22Rv1 (cell line): ENCODE results near the gene CSTF1.

Experiments used
- ZFX ChIP-seq: fragments of 450-650 bp; IDR thresholded peaks from 2 replicates; pipeline ENCODE4 v1.6.1; 2017; ENCODE audit warnings: antibody characterized with exemption, borderline replicate concordance
- TF ChIP-seq, protein P1 (sequence below): fragments of 450-650 bp; IDR thresholded peaks from 2 replicates; pipeline ENCODE4 v1.5.1; 2017; ENCODE audit warnings: mild to moderate bottlenecking

DNA sequence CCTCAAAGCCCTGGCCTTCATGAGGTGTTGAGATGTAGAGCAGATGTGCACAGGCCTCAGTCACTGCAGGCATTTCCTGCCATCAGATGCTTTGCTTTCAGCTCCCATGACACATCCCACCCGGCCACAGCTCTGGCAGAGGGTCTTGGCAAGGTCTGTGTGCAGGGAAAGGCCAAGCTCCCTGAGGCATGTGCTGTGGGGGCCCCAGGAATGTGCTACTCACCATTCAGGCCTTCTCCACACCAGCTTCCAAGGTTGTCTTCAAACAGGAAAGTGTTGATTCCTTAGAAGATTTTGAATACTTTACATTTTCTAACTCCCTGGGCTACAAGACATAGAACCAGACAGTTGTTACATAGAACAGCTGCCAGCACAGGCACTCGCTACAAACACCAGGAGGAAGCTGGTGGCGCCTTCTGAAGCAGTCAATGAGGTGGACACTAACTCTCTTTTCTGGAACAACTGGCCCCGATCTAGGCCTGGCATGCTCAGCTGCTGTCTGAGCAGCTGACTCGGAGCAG, 47.4 kb downstream of the CSTF1 start:
- TF ChIP-seq, protein P1, sequence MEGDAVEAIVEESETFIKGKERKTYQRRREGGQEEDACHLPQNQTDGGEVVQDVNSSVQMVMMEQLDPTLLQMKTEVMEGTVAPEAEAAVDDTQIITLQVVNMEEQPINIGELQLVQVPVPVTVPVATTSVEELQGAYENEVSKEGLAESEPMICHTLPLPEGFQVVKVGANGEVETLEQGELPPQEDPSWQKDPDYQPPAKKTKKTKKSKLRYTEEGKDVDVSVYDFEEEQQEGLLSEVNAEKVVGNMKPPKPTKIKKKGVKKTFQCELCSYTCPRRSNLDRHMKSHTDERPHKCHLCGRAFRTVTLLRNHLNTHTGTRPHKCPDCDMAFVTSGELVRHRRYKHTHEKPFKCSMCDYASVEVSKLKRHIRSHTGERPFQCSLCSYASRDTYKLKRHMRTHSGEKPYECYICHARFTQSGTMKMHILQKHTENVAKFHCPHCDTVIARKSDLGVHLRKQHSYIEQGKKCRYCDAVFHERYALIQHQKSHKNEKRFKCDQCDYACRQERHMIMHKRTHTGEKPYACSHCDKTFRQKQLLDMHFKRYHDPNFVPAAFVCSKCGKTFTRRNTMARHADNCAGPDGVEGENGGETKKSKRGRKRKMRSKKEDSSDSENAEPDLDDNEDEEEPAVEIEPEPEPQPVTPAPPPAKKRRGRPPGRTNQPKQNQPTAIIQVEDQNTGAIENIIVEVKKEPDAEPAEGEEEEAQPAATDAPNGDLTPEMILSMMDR = no peak
- TF ChIP-seq ZFX = no peak
